Naive thymus-derived CD4-positive, alpha-beta T cell (primary cell): ENCODE results near the gene CCNE1. TPM values are rescaled to one million over a fixed set of nuclear protein-coding genes. Genes with fewer than 3 reads are reported as not detected.
A peak's percentile ranks its signal among the peaks of the same experiment; 100 is the strongest.

Experiments used
- ATAC-seq: fragments of 150-1000 bp; cut with Tn5 transposase; 2 replicates; pipeline ENCODE4 v1.10.0; 2021; ENCODE audit warnings: mild to moderate bottlenecking, moderate library complexity
- CTCF ChIA-PET: fragments of 350-600 bp; sonication (Branson Sonifier 250); formaldehyde crosslinking; loops from one replicate; lab custom pipeline; 2021; ENCODE audit warnings: antibody characterized with exemption; lab: Charles Lee
- POLR2A ChIA-PET: fragments of 350-600 bp; sonication (Branson Sonifier 250); formaldehyde crosslinking; loops from one replicate; lab custom pipeline; 2021; ENCODE audit warnings: antibody characterized with exemption, inconsistent platforms; lab: Charles Lee
- DNase-seq, 9 donors: peaks; one replicate each; pipeline versions ENCODE4 v3.0.0 to v3.0.0-alpha.2; 2020 to 2022; ENCODE audit warnings: mixed read lengths in 1 of 9
- H3K27ac ChIP-seq: one replicate; pipeline ENCODE4 v1.7.0; 2013; ENCODE audit warnings: mild to moderate bottlenecking, low read depth, low read length, moderate library complexity
- H3K27me3 ChIP-seq, 2 donors: one replicate each; pipeline ENCODE4 v1.7.0; 2013; ENCODE audit warnings: low read length in 2 of 2, mild to moderate bottlenecking in 2 of 2, moderate library complexity in 2 of 2; ENCODE audit not compliant: control insufficient read depth in 2 of 2, insufficient read depth in 2 of 2
- H3K36me3 ChIP-seq, 3 experiments: 1 replicate in 2 of 3; 2 replicates in 1 of 3; pipeline ENCODE4 v1.7.0; 2013; ENCODE audit warnings: low read length in 3 of 3, mild to moderate bottlenecking in 3 of 3, moderate library complexity in 1 of 3; ENCODE audit not compliant: insufficient read depth in 3 of 3, control insufficient read depth in 2 of 3
- H3K4me1 ChIP-seq, 2 donors: one replicate each; pipeline ENCODE4 v1.7.0; 2013; ENCODE audit warnings: low read length in 2 of 2, mild to moderate bottlenecking in 2 of 2, moderate library complexity in 1 of 2; ENCODE audit not compliant: control insufficient read depth in 2 of 2, insufficient read depth in 2 of 2
- H3K4me3 ChIP-seq: 2 replicates; pipeline ENCODE4 v1.7.0; 2013; ENCODE audit warnings: mild to moderate bottlenecking, low read length
- H3K9me3 ChIP-seq, 3 experiments: 1 replicate in 2 of 3; 2 replicates in 1 of 3; pipeline ENCODE4 v1.7.0; 2013; ENCODE audit warnings: low read length in 3 of 3; ENCODE audit not compliant: control insufficient read depth in 2 of 3
- H3K27ac Mint-ChIP-seq, 9 donors: one replicate each; pipeline ENCODE4 v1.8.0; 2020 to 2022; ENCODE audit warnings: mixed read lengths in 9 of 9, mild to moderate bottlenecking in 8 of 9, moderate library complexity in 5 of 9, inconsistent platforms in 2 of 9
- H3K27me3 Mint-ChIP-seq, 5 donors: one replicate each; pipeline ENCODE4 v1.8.0; 2021 to 2022; ENCODE audit warnings: mixed read lengths in 5 of 5, mild to moderate bottlenecking in 1 of 5
- H3K36me3 Mint-ChIP-seq, 5 donors: one replicate each; pipeline ENCODE4 v1.8.0; 2020 to 2022; ENCODE audit warnings: mixed read lengths in 5 of 5, mild to moderate bottlenecking in 3 of 5, inconsistent platforms in 1 of 5
- H3K4me1 Mint-ChIP-seq, 7 donors: one replicate each; pipeline ENCODE4 v1.8.0; 2020 to 2022; ENCODE audit warnings: mixed read lengths in 7 of 7, mild to moderate bottlenecking in 3 of 7, inconsistent platforms in 1 of 7
- H3K4me3 Mint-ChIP-seq, 10 donors: one replicate each; pipeline ENCODE4 v1.8.0; 2020 to 2022; ENCODE audit warnings: mild to moderate bottlenecking in 10 of 10, mixed read lengths in 10 of 10, moderate library complexity in 6 of 10, inconsistent platforms in 2 of 10
- H3K9me3 Mint-ChIP-seq, 11 donors: one replicate each; pipeline ENCODE4 v1.8.0; 2020 to 2022; ENCODE audit warnings: mixed read lengths in 11 of 11, mild to moderate bottlenecking in 4 of 11, inconsistent platforms in 1 of 11, moderate library complexity in 1 of 11
- intact Hi-C, 2 donors: fragments of 100-400 bp; cut with micrococcal nuclease; formaldehyde crosslinking; loops; one replicate each; pipeline ENCODE4 v1.15.1; 2023
- polyA plus RNA-seq, 2 donors: library from polyadenylated mRNA; unstranded; fragments of 300-500 nt; fragmentation: Illumina TruSeq; gene quantifications; one replicate each; pipeline ENCODE4 v1.2.3, GENCODE V29; 2021
- total RNA-seq, 6 experiments: library from RNA in 5 of 6; stranded (reverse) in 5 of 6; gene quantifications; 1 replicate in 5 of 6; 2 replicates in 1 of 6; pipeline ENCODE4 v1.2.3 and lab custom pipeline; 2021 to 2026

CCNE1 gene
- total and polyA plus RNA-seq, 7 experiments from 2014 or later = 1.9 to 36.1 (median 6.1) TPM

GRCh38 chr19:29810504-29810871 is 1.3 kb upstream of the CCNE1 start:
- Histone ChIP-seq H3K9me3 (no peaks in the 10 kb centered on the region), H3K27me3 (no peaks in the 10 kb centered on the region), H3K4me1 (no peaks in the 10 kb centered on the region), H3K27ac (peak overlapping the region; percentile 69), H3K36me3 (no peaks in the 10 kb centered on the region), H3K4me3 (no peak overlapping the region)
- DNase-seq (peak in 5 of 9 donors; percentile 12 to 25 (median 14)), ATAC-seq (no peak)
- Mint-ChIP-seq H3K4me1 (peaks cover 0 to 36% (median 11%) of the 10 kb centered on the region in 7 donors), H3K4me3 (peak overlapping the region; percentile 74 to 89 (median 80)), H3K27ac (peak overlapping the region; percentile 56 to 94 (median 84)), H3K36me3 (peaks cover 0 to 11% (median 0%) of the 10 kb centered on the region in 5 donors), H3K27me3 (no peaks in the 10 kb centered on the region), H3K9me3 (peaks cover 0 to 3% (median 0%) of the 10 kb centered on the region in 11 donors)
- ChIA-PET CTCF (interaction anchor here (0.7 kb wide), 1 partner anchor 62 kb away, joined by 3 read pairs; no protein-coding TSS in a partner anchor), POLR2A (interaction anchor here (0.6 to 3.5 kb wide), 3 partner anchors 34 to 204 kb away, joined by 4 to 28 read pairs (median 4); partner anchors contain the start of gene POP4)
- intact Hi-C loops = loop anchor here (2.0 kb wide), 1 partner anchor 62 kb away; no protein-coding TSS in a partner anchor

GRCh38 chr19:29812080-29812880 is 489 bp downstream of the CCNE1 start:
- ChIA-PET POLR2A (interaction anchor here (0.8 to 2.4 kb wide), 4 partner anchors 17 to 33 kb away, joined by 3 to 23 read pairs (median 6); no protein-coding TSS in a partner anchor), CTCF (interaction anchor here (0.6 kb wide), 1 partner anchor 182 kb away, joined by 3 read pairs; no protein-coding TSS in a partner anchor)
- Histone ChIP-seq H3K36me3 (no peaks in the 10 kb centered on the region), H3K27me3 (no peaks in the 10 kb centered on the region), H3K27ac (no peak overlapping the region), H3K9me3 (no peaks in the 10 kb centered on the region), H3K4me3 (peak overlapping the region; percentile 30), H3K4me1 (no peaks in the 10 kb centered on the region)
- peaks cover 0 to 3% (median 0%) of the 10 kb centered on the region in 11 donors for H3K9me3 Mint-ChIP-seq
- peaks cover 0 to 15% (median 0%) of the 10 kb centered on the region in 5 donors for H3K36me3 Mint-ChIP-seq
- intact Hi-C loops = loop anchor here in 1 of 2 donors (1.0 kb wide), 1 partner anchor 25 kb away; no protein-coding TSS in a partner anchor
- H3K4me1 Mint-ChIP-seq = peaks cover 0 to 40% (median 11%) of the 10 kb centered on the region in 7 donors
- ATAC-seq (no peak), DNase-seq (peak in 5 of 9 donors; percentile 4 to 49 (median 12))
- peak overlapping the region; percentile 83 to 96 (median 90) for H3K4me3 Mint-ChIP-seq
- H3K27me3 Mint-ChIP-seq = no peaks in the 10 kb centered on the region
- peak overlapping the region; percentile 54 to 93 (median 81) for H3K27ac Mint-ChIP-seq

GRCh38 chr19:29812881-29813275 is 1.1 kb downstream of the CCNE1 start:
- Histone ChIP-seq H3K27ac (no peak overlapping the region), H3K27me3 (no peaks in the 10 kb centered on the region), H3K36me3 (no peaks in the 10 kb centered on the region), H3K4me3 (peak overlapping the region; percentile 30), H3K9me3 (no peaks in the 10 kb centered on the region), H3K4me1 (no peaks in the 10 kb centered on the region)
- Mint-ChIP-seq H3K27me3 (no peaks in the 10 kb centered on the region), H3K36me3 (peaks cover 0 to 15% (median 3%) of the 10 kb centered on the region in 5 donors), H3K4me3 (peak overlapping the region; percentile 83 to 96 (median 90)), H3K27ac (peak overlapping the region; percentile 54 to 93 (median 81)), H3K4me1 (peaks cover 0 to 40% (median 11%) of the 10 kb centered on the region in 7 donors), H3K9me3 (peaks cover 0 to 3% (median 0%) of the 10 kb centered on the region in 11 donors)
- DNase-seq (no peak), ATAC-seq (no peak)
- ChIA-PET POLR2A (interaction anchor here (0.6 to 2.4 kb wide), 5 partner anchors 17 to 213 kb away, joined by 3 to 23 read pairs (median 7); no protein-coding TSS in a partner anchor), CTCF (interaction anchor here (0.9 kb wide), 1 partner anchor 18 kb away, joined by 3 read pairs; no protein-coding TSS in a partner anchor)
- intact Hi-C loops = loop anchor here in 1 of 2 donors (1.0 kb wide), 1 partner anchor 24 kb away; no protein-coding TSS in a partner anchor

- intact Hi-C loops = no loop called here
- Mint-ChIP-seq H3K4me1 (peaks cover 0 to 40% (median 11%) of the 10 kb centered on the region in 7 donors), H3K27ac (peak overlapping the region in 8 of 9 donors; percentile 21 to 91 (median 60)), H3K27me3 (no peaks in the 10 kb centered on the region), H3K4me3 (peak overlapping the region; percentile 80 to 96 (median 88)), H3K9me3 (peaks cover 0 to 3% (median 0%) of the 10 kb centered on the region in 11 donors), H3K36me3 (peaks cover 0 to 15% (median 3%) of the 10 kb centered on the region in 5 donors)
- H3K9me3 ChIP-seq = no peaks in the 10 kb centered on the region
- no peak overlapping the region for H3K27ac ChIP-seq
- CTCF ChIA-PET = interaction anchor here (0.8 to 0.9 kb wide), 2 partner anchors 16 to 17 kb away, joined by 3 to 4 read pairs; no protein-coding TSS in a partner anchor
- H3K36me3 ChIP-seq = no peaks in the 10 kb centered on the region
- POLR2A ChIA-PET = interaction anchor here (0.6 to 2.4 kb wide), 6 partner anchors 16 to 212 kb away, joined by 3 to 23 read pairs (median 6); no protein-coding TSS in a partner anchor
- ATAC-seq (no peak), DNase-seq (no peak)
- no peaks in the 10 kb centered on the region for H3K27me3 ChIP-seq
- no peaks in the 10 kb centered on the region for H3K4me1 ChIP-seq
- H3K4me3 ChIP-seq = no peak overlapping the region
These were observed 1.9 kb downstream of the CCNE1 start for GRCh38 chr19:29813642-29814041.

GRCh38 chr19:29815231-29815630 is 3.4 kb downstream of the CCNE1 start:
- no peak overlapping the region for H3K27ac Mint-ChIP-seq
- H3K9me3 ChIP-seq = no peaks in the 10 kb centered on the region
- H3K4me1 ChIP-seq = no peaks in the 10 kb centered on the region
- ChIA-PET CTCF (no interaction called here), POLR2A (interaction anchor here (0.6 to 1.4 kb wide), 4 partner anchors 14 to 31 kb away, joined by 3 to 5 read pairs (median 4); no protein-coding TSS in a partner anchor)
- H3K4me3 Mint-ChIP-seq = peak overlapping the region in 1 of 10 donors; percentile 38
- H3K36me3 ChIP-seq = peaks cover 0 to 5% (median 0%) of the 10 kb centered on the region in 3 experiments
- no peak for DNase-seq
- intact Hi-C loops = no loop called here
- H3K27me3 ChIP-seq = no peaks in the 10 kb centered on the region
- no peaks in the 10 kb centered on the region for H3K27me3 Mint-ChIP-seq
- H3K36me3 Mint-ChIP-seq = peaks cover 0 to 18% (median 3%) of the 10 kb centered on the region in 5 donors
- peaks cover 0 to 36% (median 11%) of the 10 kb centered on the region in 7 donors for H3K4me1 Mint-ChIP-seq
- H3K9me3 Mint-ChIP-seq = peaks cover 0 to 3% (median 0%) of the 10 kb centered on the region in 11 donors
- no peak for ATAC-seq
- no peak overlapping the region for H3K4me3 ChIP-seq
- H3K27ac ChIP-seq = no peak overlapping the region

- H3K4me3 Mint-ChIP-seq = no peak overlapping the region
- H3K27me3 ChIP-seq = no peaks in the 10 kb centered on the region
- no peaks in the 10 kb centered on the region for H3K27me3 Mint-ChIP-seq
- peak overlapping the region in 1 of 9 donors; percentile 15 for H3K27ac Mint-ChIP-seq
- DNase-seq (no peak), ATAC-seq (no peak)
- H3K36me3 ChIP-seq = peaks cover 0 to 13% (median 0%) of the 10 kb centered on the region in 3 experiments
- CTCF ChIA-PET = no interaction called here
- no peaks in the 10 kb centered on the region for H3K9me3 ChIP-seq
- no peaks in the 10 kb centered on the region for H3K4me1 ChIP-seq
- peaks cover 6 to 31% (median 17%) of the 10 kb centered on the region in 5 donors for H3K36me3 Mint-ChIP-seq
- intact Hi-C loops = no loop called here
- H3K9me3 Mint-ChIP-seq = no peaks in the 10 kb centered on the region
- no peak overlapping the region for H3K4me3 ChIP-seq
- no peak overlapping the region for H3K27ac ChIP-seq
- POLR2A ChIA-PET = interaction anchor here (5.6 kb wide), 1 partner anchor 14 kb away, joined by 34 read pairs; no protein-coding TSS in a partner anchor
- H3K4me1 Mint-ChIP-seq = peaks cover 0 to 28% (median 7%) of the 10 kb centered on the region in 7 donors
These were observed 5.5 kb downstream of the CCNE1 start for GRCh38 chr19:29817316-29817715.
